HepG2 (cell line): ENCODE results near the gene KANSL1. TPM values are rescaled to one million over a fixed set of nuclear protein-coding genes. Genes with fewer than 3 reads are reported as not detected.

ENCODE experiments used
- ARID3A ChIP-seq: IDR thresholded peaks from 2 replicates; pipeline ENCODE4 v1.6.1; 2012; ENCODE audit warnings: low read depth, low read length, improper control_type of control experiment
- CC2D1A ChIP-seq: sonication (generic); formaldehyde crosslinking; IDR thresholded peaks from 2 replicates; pipeline ENCODE4 v1.8.1; 2023; ENCODE audit warnings: mild to moderate bottlenecking, missing genetic modification reagents
- DRAP1 ChIP-seq: IDR thresholded peaks from 2 replicates; pipeline ENCODE4 v1.6.1; 2016; ENCODE audit warnings: missing genetic modification reagents, missing compliant biosample characterization
- GMEB2 ChIP-seq: IDR thresholded peaks from 2 replicates; pipeline ENCODE4 v1.6.1; 2016; ENCODE audit warnings: missing biosample characterization, missing genetic modification reagents, low read depth
- ISL2 ChIP-seq: sonication (generic); formaldehyde crosslinking; IDR thresholded peaks from 2 replicates; pipeline ENCODE4 v1.5.0; 2020; ENCODE audit warnings: missing genetic modification reagents
- JDP2 ChIP-seq: sonication (generic); formaldehyde crosslinking; IDR thresholded peaks from 2 replicates; pipeline ENCODE4 v1.8.1; 2022; ENCODE audit warnings: missing genetic modification reagents, borderline replicate concordance
- POLR2AphosphoS5 ChIP-seq: IDR thresholded peaks from 2 replicates; pipeline ENCODE4 v1.6.1; 2012; ENCODE audit warnings: low read depth, low read length
- SATB2 ChIP-seq: sonication (generic); formaldehyde crosslinking; IDR thresholded peaks from 2 replicates; pipeline ENCODE4 v1.5.0; 2020; ENCODE audit warnings: missing genetic modification reagents
- STAT6 ChIP-seq: sonication (generic); formaldehyde crosslinking; IDR thresholded peaks from 2 replicates; pipeline ENCODE4 v1.4.0; 2020; ENCODE audit warnings: missing genetic modification reagents, mild to moderate bottlenecking, borderline replicate concordance
- ZNF766 ChIP-seq: sonication (generic); formaldehyde crosslinking; IDR thresholded peaks from 2 replicates; pipeline ENCODE4 v1.5.0; 2020; ENCODE audit warnings: missing genetic modification reagents, borderline replicate concordance
- polyA plus RNA-seq, 8 experiments: library from polyadenylated mRNA; depleted of rRNA in 3 of 8; stranded (reverse) in 7 of 8; unstranded in 1 of 8; fragments of >200 nt; fragmentation: Illumina TruSeq in 4 of 8; extraction: Trizol in 4 of 8; gene quantifications; 2 replicates each; pipeline versions ENCODE4 v1.2.1 to v1.2.3, GENCODE V29; 2011 to 2016; ENCODE audit warnings: low read depth in 4 of 8, missing spikeins in 1 of 8, mixed read lengths in 1 of 8; ENCODE audit not compliant: insufficient read depth in 1 of 8
- total RNA-seq, 5 experiments: library from RNA; depleted of rRNA; stranded (reverse); fragments of >200 nt; fragmentation: Illumina TruSeq; extraction: Trizol; gene quantifications; 2 replicates each; pipeline ENCODE4 v1.2.3, GENCODE V29; 2016; ENCODE audit warnings: low read depth in 1 of 5
- TF ChIP-seq, protein P1 (sequence below): sonication (generic); formaldehyde crosslinking; IDR thresholded peaks from 2 replicates; pipeline ENCODE4 v1.4.0; 2020; ENCODE audit warnings: missing genetic modification reagents
- TF ChIP-seq, protein P2 (sequence below): sonication (generic); formaldehyde crosslinking; IDR thresholded peaks from 2 replicates; pipeline ENCODE4 v1.5.0; 2020; ENCODE audit warnings: missing genetic modification reagents
- TF ChIP-seq, protein P3 (sequence below): IDR thresholded peaks from 2 replicates; pipeline ENCODE4 v1.6.1; 2016; ENCODE audit warnings: low read depth, borderline replicate concordance
- TF ChIP-seq, protein P4 (sequence below), 2 experiments: sonication (generic) in 1 of 2; formaldehyde crosslinking in 1 of 2; IDR thresholded peaks; 2 replicates each; pipeline versions ENCODE4 v1.4.0 to v1.6.1; 2018 to 2020; ENCODE audit warnings: missing genetic modification reagents in 2 of 2, borderline replicate concordance in 1 of 2, low read depth in 1 of 2, mild to moderate bottlenecking in 1 of 2, missing biosample characterization in 1 of 2

The KANSL1 gene
- total and polyA plus RNA-seq, 2 of the 13 experiments (the other 11 are each of a cell fraction or from before 2014, with no cell fraction given): 24.0 to 59.6 TPM

- TF ChIP-seq, protein P1, sequence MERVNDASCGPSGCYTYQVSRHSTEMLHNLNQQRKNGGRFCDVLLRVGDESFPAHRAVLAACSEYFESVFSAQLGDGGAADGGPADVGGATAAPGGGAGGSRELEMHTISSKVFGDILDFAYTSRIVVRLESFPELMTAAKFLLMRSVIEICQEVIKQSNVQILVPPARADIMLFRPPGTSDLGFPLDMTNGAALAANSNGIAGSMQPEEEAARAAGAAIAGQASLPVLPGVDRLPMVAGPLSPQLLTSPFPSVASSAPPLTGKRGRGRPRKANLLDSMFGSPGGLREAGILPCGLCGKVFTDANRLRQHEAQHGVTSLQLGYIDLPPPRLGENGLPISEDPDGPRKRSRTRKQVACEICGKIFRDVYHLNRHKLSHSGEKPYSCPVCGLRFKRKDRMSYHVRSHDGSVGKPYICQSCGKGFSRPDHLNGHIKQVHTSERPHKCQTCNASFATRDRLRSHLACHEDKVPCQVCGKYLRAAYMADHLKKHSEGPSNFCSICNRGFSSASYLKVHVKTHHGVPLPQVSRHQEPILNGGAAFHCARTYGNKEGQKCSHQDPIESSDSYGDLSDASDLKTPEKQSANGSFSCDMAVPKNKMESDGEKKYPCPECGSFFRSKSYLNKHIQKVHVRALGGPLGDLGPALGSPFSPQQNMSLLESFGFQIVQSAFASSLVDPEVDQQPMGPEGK (CRISPR knock-in tag): 0 out of 2 replicates have a peak, but pooled peaks have one; percentile 28
- TF ChIP-seq, protein P2, sequence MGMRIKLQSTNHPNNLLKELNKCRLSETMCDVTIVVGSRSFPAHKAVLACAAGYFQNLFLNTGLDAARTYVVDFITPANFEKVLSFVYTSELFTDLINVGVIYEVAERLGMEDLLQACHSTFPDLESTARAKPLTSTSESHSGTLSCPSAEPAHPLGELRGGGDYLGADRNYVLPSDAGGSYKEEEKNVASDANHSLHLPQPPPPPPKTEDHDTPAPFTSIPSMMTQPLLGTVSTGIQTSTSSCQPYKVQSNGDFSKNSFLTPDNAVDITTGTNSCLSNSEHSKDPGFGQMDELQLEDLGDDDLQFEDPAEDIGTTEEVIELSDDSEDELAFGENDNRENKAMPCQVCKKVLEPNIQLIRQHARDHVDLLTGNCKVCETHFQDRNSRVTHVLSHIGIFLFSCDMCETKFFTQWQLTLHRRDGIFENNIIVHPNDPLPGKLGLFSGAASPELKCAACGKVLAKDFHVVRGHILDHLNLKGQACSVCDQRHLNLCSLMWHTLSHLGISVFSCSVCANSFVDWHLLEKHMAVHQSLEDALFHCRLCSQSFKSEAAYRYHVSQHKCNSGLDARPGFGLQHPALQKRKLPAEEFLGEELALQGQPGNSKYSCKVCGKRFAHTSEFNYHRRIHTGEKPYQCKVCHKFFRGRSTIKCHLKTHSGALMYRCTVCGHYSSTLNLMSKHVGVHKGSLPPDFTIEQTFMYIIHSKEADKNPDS: no peak
- 0 out of 2 replicates have a peak, but pooled peaks have one; percentile 18 for TF ChIP-seq ISL2 (CRISPR knock-in tag)
- peak; percentile 66 for TF ChIP-seq ARID3A
- TF ChIP-seq DRAP1 (CRISPR knock-in tag): 0 out of 2 replicates have a peak, but pooled peaks have one; percentile 15
- TF ChIP-seq ZNF766 (CRISPR knock-in tag): no peak
- TF ChIP-seq, protein P3, sequence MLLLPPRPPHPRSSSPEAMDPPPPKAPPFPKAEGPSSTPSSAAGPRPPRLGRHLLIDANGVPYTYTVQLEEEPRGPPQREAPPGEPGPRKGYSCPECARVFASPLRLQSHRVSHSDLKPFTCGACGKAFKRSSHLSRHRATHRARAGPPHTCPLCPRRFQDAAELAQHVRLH (CRISPR knock-in tag): 0 out of 2 replicates have a peak, but pooled peaks have one; percentile 36
- TF ChIP-seq STAT6: no peak
- TF ChIP-seq, protein P4, sequence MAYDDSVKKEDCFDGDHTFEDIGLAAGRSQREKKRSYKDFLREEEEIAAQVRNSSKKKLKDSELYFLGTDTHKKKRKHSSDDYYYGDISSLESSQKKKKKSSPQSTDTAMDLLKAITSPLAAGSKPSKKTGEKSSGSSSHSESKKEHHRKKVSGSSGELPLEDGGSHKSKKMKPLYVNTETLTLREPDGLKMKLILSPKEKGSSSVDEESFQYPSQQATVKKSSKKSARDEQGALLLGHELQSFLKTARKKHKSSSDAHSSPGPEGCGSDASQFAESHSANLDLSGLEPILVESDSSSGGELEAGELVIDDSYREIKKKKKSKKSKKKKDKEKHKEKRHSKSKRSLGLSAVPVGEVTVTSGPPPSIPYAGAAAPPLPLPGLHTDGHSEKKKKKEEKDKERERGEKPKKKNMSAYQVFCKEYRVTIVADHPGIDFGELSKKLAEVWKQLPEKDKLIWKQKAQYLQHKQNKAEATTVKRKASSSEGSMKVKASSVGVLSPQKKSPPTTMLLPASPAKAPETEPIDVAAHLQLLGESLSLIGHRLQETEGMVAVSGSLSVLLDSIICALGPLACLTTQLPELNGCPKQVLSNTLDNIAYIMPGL (CRISPR knock-in tag; IDR thresholded peaks at IDR 0.05; ENCODE audit: borderline replicate concordance in 1 of 2, low read depth in 1 of 2): peak; percentile 38 to 65; a peak in 1 of 4 replicates
- TF ChIP-seq POLR2AphosphoS5: no peak
- TF ChIP-seq JDP2 (CRISPR knock-in tag): no peak
- TF ChIP-seq GMEB2: no peak
- TF ChIP-seq CC2D1A (CRISPR knock-in tag): no peak
- TF ChIP-seq SATB2 (CRISPR knock-in tag): no peak
Observed at GRCh38 chr17:46044286-46044928, 148.8 kb downstream of the KANSL1 start (continued).
